GM13977 (cell line): Measurements from ENCODE around the gene DLEC1.

ENCODE experiments used
- DNase-seq: peaks from one replicate; pipeline ENCODE4 v3.0.0; 2012; ENCODE audit warnings: low spot score
- in situ Hi-C: fragments of 300-500 bp; cut with MboI; formaldehyde crosslinking; loops from one replicate; pipeline ENCODE4 v1.12.0; 2022; ENCODE audit warnings: low sequenced_read_pairs, low pct_unique_long_range_greater_than_20kb, mixed read lengths, inconsistent platforms; ENCODE audit not compliant: unreplicated experiment
- TF ChIP-seq, protein P1 (sequence below): IDR thresholded peaks from 2 replicates; pipeline ENCODE4 v1.5.1; 2012; ENCODE audit warnings: mild to moderate bottlenecking, control low read depth; ENCODE audit not compliant: insufficient read depth; ENCODE audit errors: extremely low read depth, missing control alignments

Gene DLEC1

DNA sequence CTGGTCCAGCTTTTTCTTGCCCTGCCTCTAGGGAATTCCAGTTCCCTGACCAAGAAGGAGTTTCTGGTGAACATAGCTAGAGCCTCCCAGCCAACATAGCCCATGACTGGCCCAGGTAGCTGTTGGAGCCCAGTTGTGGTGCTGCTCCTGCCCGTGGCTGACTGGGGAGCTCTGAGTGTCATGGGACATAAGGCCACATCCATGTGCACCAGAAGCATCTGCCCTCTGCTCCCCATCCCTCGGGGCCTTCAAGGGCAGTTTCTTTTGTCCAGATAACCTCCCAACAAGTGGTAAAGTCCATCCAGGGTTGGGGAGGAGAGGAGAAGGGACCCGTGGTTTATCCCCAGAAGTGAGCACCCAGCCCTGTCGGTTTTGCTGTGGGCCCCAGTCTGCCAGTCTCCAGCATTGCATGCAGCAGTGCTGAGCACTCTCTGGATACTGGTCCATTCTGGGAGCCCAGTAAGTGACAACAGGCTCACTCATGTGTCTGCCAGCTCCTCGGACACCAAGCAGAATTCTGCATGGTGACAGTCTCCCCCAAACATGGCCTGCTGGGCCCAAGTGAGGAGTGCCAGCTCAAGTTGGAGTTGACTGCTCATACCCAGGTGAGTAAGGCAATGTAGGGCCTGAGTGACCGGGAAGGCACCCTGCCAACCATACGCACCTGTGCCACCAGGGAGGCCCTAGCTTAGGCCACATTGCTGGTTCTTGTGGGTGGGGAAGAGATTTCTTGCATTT, 69.1 kb downstream of the DLEC1 start:
- DNase-seq = no peak
- in situ Hi-C loops = no loop called here
- TF ChIP-seq, protein P1, sequence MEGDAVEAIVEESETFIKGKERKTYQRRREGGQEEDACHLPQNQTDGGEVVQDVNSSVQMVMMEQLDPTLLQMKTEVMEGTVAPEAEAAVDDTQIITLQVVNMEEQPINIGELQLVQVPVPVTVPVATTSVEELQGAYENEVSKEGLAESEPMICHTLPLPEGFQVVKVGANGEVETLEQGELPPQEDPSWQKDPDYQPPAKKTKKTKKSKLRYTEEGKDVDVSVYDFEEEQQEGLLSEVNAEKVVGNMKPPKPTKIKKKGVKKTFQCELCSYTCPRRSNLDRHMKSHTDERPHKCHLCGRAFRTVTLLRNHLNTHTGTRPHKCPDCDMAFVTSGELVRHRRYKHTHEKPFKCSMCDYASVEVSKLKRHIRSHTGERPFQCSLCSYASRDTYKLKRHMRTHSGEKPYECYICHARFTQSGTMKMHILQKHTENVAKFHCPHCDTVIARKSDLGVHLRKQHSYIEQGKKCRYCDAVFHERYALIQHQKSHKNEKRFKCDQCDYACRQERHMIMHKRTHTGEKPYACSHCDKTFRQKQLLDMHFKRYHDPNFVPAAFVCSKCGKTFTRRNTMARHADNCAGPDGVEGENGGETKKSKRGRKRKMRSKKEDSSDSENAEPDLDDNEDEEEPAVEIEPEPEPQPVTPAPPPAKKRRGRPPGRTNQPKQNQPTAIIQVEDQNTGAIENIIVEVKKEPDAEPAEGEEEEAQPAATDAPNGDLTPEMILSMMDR = no peak

- no peak for DNase-seq
- in situ Hi-C loops = no loop called here
These were observed 69.9 kb downstream of the DLEC1 start for GRCh38 chr3:38108649-38109579.

DNA sequence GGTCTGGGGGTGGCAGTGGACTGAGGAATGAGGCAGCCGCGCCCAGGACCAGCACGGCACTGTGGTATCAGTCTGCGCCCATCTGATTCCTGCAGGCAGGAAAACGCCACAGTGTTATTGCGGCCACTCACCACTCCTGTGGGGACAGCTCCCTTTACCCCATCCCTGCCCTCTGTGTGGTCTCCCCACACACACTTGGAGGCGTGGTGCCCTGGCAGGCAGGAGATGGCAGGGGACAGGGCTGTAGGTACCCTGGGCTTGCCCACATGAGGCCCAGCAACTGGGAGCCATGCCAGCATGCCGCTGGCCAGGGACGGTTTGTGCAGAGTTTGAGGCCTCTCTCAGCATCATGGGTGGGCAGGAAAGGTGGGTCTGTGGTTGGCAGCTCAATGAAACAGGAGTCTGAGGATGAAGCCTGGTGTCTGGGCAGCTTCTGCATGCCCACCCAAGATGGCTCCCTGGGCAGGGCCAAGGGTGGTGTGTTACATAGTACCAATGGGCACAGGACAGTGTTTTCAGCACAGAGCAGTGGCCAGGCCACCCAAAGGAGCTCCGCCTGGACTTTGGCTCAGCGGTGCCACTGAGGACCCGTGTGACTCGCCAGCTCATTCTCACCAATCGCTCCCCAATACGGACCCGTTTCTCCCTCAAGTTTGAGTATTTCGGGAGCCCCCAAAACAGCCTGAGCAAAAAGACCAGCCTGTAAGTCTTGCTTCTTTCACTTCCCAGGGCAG, 70.7 kb downstream of the DLEC1 start:
- in situ Hi-C loops = no loop called here
- TF ChIP-seq, protein P1 = no peak
- no peak for DNase-seq

More at GRCh38 chr3:38108649-38109579, 69.9 kb downstream of the DLEC1 start:
- TF ChIP-seq, protein P1 = no peak

- in situ Hi-C loops = no loop called here
These were observed 71.5 kb downstream of the DLEC1 start for GRCh38 chr3:38110314-38111050.

GRCh38 chr3:38111201-38111600, 72.2 kb downstream of the DLEC1 start:
- DNase-seq = no peak
- TF ChIP-seq, protein P1 = no peak
- in situ Hi-C loops = no loop called here

More at GRCh38 chr3:38110314-38111050, 71.5 kb downstream of the DLEC1 start:
- TF ChIP-seq, protein P1 = no peak
- DNase-seq = no peak
